HG03565 (cell line): Measurements from ENCODE around the gene FANCM.
"Not testable (repeated sequence)": the region's sequence is repeated elsewhere in the genome, so short reads cannot be mapped to it uniquely, and the experiment has no call there.

ENCODE experiments used
- ATAC-seq: cut with Tn5 transposase; IDR thresholded peaks from one replicate; pipeline ENCODE4 v1.9.1; 2021; ENCODE audit warnings: mild to moderate bottlenecking, moderate library complexity; ENCODE audit not compliant: unreplicated experiment

FANCM gene

DNA sequence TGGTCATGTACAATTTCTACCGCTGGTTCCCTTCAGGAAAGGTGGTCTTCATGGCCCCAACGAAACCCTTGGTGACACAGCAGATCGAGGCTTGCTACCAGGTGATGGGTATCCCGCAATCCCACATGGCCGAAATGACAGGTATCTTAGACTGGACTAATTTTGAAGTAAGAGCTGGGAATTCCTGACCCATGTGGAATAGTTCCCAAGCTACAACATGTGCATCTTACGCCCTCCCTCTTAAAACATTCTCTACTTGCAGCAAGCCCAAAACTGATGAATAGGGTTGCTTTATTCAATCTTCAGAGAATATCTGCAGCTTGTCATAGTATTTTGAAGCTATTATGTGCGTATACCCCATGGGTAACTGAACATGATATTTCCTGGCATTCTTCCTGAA is 669 bp downstream of the FANCM start:
- ATAC-seq: no peak

DNA sequence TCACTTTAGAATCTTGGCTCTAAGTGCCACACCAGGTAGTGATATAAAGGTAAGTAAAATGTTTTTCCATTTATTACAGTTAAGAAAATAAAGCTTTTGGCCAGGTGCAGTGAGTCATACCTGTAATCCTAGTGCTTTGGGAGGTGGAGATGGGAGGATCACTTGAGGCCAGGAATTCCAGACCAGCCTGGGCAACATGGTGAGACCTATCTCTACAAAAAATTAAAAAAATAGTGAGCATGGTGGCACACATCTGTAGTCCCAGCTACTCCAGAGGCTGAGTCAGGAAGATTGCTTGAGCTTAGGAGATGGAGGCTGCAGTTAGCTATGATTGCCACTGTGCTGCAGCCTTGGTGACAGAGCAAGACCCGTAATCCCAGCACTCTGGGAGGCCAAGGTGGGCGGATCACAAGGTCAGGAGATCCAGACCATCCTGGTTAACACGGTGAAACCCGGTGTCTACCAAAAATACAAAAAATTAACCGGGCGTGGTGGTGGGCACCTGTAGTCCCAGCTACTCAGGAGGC is 5.0 kb downstream of the FANCM start:
- no peak for ATAC-seq

DNA sequence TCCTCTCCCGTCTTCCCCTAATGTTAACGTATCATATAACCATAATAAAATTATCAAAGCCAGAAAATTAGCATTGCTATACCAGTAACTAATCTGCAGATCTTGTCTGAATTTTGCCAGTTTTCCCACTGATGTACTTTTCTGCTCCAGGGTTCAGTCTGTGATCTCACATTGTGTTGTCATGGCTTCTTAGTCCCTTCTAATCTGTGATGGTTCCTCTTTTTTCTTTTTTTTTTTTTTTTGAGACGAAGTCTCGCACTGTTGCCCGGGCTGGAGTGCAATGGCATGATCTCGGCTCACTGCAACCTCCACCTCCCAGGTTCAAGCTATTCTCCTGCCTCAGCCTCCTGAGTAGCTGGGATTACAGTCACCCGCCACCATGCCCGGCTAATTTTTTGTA is 6.4 kb downstream of the FANCM start:
- ATAC-seq: not testable (repeated sequence)

DNA sequence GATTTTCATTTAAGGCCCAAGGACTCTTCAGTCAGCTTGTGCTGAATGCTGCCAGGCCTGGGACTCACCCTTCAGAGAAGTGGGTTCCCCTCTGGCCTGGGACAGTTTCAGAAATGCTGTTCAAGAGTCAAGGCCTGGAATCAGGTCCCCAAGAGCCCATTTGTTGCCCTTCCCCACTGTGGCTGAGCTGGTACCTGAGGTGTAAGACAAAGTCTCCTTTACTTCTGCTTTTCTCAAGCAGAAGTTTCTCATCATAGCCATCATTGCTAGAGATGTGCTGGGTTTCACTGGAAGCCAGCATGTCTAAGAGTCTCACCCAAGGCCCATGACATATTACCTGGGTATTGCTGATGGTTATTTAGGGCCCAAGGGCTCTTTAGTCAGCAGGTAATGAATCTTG is 8.9 kb downstream of the FANCM start:
- peak; percentile 68 for ATAC-seq

DNA sequence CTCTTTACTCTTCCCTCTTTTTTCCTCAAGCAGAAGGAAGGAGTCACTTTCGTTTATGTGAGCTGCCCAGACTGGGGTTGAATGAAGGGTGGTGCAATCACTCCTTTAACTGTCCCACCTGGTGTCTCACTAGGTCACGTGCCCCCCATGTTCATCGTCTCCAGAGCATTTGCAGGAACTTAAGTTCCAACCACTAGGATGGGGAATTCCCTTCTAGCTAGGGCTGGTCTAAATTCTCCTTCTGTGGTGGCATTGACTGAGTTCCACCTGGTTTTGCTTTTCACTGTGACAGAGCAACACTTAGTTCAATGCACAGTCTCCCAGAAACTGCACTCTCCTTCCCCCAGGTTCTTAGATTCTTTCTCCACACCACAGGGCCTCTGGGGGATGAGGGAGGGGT is 9.5 kb downstream of the FANCM start:
- ATAC-seq: peak; percentile 48

DNA sequence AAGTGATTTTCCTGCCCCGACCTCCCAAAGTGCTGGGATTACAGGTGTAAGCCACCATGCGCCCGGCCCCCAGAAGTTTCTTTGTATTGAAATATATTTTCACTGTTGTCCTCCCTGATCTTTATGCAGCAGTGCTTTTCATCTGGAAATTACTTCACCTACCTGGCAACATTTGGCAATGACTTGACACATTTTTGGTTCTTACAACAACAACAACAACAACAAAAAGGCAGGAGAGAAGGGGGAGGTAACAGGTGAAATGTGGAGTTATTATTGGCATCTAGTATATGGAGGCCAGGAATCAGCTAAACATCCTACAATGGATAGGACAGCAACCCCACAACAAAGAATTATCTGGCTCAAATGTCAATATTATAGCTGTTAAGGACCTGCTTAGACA is 13.9 kb downstream of the FANCM start:
- no peak for ATAC-seq

DNA sequence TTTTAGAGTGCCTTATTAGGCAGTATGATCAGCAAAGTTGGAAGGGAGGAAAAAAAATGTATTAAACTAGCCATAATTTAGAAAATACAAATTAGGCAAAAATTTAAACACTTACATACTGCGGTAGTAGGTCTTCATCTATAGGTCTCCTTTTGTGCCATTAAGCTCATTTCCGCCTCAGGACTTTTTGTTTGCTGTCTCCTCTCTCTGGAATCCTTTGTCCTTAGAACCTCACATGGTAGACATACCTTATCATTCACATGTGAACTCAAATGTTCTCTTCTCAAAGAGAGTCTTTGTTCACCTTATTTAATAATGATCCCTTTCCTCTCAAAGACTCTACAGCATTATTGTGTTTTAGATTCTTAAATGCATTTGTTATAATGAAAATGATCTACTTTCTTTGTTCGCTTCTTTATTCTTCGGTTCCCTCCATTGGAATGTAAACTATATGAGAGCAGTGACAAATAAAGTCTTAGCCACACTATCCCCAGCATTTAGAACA is 14.7 kb downstream of the FANCM start:
- ATAC-seq: no peak

DNA sequence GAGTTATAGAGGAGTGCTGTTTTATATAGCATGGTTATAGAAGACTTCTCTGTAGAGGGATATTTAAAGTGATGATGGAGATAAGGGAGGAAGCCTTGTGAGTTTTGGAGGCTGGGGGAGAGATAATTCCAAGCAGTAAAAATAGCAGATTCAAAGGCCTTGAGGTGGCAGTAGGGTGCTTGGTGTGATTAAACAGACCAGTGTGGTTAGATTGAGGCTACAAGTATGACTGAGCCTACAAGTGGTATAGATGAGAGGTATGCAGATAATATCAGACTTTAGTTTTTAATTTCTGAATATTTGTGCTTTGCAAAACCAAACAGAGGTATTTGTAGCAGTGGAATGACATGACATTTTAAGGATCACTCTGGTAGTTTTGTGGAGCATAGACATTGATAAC is 20.3 kb downstream of the FANCM start:
- peak; percentile 85 for ATAC-seq

DNA sequence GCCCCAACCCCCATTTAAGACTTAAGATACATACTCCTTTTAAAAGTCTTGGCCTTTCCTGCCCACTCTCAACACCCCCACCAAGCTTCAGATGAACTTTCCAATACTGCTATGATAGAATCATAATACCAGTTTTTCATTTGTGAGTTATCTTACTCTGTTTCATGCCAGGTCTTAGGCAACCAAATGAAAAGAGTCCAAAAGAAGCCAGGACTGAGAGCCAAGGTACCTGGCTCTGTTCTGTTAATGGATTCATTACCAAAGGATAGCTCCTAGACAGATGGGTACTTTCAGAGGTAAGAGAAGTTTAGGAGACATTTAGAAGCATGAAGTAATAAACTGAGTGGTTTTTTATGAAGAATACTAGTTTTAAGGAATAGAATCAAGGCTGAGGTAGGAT is 34.2 kb downstream of the FANCM start:
- no peak for ATAC-seq

DNA sequence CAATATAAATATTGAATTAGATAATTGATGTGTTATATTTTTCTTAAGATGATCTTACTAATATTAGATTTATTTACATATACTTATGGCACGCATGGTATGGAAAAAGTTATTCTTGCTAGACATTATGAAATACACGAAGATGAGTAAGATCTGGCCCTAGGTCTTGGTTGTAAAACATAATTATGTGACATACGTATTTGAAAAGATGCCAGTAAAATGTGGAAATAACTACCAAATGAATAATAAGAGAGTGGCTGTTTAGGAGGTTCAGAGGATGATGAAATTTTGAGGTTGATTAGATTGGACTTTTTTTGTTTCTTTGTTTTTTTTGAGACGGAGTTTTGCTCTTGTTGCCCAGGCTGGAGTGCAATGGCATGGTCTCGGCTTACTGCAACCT is 41.3 kb downstream of the FANCM start:
- no peak for ATAC-seq

DNA sequence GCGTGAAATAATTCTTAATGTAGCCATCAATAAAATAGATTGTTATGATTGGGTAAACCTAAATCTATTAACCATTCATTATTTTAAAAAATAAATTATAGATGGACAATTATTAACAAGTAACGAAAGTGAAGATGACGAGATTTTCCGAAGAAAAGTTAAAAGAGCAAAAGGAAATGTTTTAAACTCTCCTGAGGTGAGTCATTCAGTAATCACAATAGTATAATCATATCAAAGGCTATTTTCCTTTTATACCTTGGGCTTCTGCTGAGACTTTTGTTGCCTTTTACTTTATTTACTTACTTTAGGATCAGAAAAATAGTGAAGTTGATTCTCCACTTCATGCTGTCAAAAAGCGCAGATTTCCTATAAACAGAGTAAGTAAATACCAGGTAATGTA is 45.6 kb downstream of the FANCM start:
- no peak for ATAC-seq

DNA sequence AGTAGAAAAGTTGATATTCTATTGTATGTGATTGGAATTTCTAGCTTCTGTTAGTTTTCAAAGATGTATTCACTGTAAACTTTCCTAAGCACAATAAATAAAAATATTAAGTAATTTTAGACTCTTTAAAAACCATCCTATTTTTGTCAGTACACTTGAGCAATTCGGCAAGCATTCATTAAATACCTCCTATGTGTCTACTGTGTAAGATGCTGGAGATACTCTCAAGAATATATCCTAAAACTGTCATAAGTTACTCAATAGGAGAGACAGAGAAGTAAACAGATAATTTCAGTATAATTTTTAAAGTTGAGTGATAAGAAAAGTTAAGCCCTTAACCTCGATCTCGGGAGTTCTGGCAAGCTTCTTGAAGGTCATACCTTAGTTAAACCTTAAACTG is 46.1 kb downstream of the FANCM start:
- no peak for ATAC-seq

DNA sequence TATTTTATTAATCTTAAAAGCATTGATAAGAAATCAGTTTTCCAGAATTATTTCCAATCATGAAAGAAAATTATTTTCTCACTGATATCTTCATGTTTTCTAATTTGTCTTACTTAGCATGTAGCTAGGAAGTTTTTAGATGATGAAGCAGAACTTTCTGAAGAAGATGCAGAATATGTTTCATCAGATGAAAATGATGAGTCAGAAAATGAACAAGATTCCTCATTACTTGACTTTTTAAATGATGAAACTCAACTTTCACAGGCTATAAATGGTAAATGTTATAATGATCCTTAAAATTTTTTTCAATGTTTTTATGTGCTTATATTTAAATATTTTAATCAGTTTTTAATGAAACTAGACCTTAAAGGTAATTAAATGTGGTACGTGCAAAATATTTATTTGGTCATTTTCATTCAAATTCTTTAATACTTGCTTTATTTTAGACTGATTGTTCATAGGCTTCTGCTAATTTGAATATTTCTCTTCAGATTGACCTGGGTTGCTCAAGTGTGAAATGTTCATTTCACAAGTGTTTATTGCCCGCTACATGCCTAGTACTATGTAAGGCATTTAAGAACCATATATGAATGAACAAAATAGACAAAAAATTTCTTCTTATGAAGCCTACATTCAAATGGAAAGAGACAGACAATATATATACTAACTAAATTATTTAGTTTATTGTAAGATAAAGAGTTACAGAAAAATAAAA is 49.5 kb downstream of the FANCM start:
- ATAC-seq: peak; percentile 43

DNA sequence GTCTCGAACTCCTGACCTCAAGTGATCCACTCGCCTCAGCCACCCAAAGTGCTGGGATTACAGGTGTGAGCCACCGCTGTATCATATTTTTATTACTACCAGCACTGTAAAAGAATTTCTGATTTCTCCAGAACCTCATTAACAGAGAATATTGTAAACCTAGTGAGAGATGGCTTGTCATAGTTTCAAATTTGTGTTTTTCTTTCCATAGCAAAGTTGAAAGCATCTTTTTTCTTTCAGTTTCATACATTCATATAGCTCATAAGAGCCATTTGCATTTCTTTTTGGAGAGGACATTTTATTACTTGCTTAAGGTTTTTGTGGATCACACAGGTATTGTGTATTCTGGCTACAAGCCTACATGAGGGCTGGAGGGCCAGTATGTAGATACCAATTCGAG is 59.2 kb downstream of the FANCM start:
- no peak for ATAC-seq

DNA sequence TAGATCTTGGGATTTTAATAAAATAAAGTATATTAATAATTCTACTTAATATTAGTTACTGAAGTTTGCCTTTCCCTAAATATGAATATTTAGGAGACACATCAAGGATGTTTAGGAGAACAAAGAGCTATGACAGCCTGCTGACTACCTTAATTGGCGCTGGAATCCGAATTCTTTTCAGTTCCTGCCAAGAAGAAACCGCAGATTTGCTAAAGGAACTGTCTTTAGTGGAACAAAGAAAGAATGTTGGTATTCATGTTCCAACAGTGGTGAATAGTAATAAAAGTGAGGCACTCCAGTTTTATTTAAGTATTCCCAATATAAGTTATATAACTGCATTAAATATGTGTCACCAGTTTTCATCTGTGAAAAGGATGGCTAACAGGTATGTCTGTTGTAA is 62.8 kb downstream of the FANCM start:
- no peak for ATAC-seq

DNA sequence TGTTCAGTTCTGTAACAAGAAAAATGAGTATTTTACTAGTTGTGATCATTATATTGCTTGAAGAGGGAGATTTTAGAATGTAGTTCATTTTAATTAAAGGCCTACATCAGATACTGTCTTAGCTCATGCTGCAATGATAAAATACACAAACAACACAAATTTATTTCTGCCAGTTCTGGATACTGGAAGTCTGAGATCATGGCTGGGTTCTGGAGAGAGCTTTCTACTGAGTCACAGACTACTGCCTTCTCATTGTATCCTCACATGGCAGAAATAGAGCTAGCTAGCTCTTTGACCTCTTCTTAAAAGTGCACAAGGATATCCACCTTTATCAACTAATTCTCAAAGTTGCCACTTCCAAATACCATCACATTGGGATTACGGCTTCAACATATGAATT is 63.5 kb downstream of the FANCM start:
- ATAC-seq: no peak

DNA sequence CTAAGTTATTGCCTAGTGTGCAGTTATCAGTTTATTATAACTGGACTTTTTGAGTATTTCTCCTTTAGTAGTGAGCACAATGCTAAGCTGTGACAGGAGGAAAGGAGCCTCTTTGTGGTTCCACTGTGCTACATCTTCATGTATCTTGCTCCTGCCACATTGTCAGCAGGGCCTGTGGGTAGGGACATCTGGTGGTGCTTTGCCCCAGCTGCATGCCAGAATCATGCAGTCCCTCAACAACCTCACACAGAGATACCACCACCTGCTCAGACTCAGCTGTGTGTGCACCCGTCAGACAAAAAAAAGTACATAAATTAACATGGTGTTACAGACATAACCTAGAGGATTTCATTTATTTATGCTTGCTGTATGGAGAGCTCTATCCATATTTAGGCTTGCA is 66.2 kb downstream of the FANCM start:
- peak; percentile 86 for ATAC-seq

DNA sequence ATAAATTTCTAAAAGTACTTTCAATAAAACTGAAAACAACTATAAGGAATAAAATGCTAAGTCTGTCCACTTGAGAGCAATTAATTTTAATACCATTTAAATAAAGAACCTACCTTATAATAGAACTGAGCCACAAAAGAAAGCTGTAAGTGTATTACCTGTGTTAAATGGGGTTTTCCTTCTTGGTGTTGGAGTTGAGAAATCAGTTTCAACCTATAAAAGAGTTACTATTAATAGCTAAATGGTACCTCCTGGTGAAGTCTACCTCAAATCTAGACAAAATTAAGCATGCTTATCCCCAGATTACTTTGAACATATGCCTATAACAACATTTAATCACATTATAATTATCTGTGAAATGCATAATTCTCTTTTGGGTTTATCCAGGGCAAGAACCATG is 68.5 kb downstream of the FANCM start:
- no peak for ATAC-seq

DNA sequence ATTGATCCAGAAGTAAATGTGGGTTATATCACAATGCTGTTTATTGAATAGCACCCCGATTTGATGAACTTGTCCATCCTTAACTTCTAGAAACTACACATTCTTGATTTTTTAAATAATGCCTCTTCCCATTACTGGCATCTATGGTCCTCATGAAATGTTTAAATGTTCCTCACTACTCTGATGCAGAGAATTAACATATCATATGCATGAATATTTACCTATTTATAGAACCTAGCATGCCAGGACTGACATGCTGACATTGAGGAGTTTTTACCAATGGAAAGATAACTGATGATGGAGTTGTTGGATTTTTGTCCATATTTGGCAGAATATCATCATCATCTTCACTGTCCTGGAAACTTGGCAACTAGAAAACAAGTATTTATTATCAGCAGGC is 74.4 kb downstream of the FANCM start:
- no peak for ATAC-seq

DNA sequence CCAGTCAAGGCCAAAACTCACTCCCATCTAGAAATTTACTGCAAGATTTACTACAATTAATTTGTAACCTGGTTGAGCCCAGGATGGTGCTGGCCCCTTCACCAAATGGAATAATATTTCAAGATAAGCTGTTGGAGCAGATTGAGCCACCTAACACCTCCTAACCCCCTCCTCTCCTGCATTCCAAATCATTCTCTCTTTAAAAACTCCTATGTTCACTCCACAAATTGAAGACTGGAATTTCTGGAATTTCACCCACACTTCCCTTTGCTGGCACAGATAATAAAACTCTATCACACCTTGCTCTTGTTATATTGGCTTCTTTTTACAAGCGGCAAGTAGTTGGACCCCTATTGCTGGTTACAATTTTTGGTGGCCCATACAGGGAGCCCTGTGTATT is 75.6 kb downstream of the FANCM start:
- ATAC-seq: no peak

DNA sequence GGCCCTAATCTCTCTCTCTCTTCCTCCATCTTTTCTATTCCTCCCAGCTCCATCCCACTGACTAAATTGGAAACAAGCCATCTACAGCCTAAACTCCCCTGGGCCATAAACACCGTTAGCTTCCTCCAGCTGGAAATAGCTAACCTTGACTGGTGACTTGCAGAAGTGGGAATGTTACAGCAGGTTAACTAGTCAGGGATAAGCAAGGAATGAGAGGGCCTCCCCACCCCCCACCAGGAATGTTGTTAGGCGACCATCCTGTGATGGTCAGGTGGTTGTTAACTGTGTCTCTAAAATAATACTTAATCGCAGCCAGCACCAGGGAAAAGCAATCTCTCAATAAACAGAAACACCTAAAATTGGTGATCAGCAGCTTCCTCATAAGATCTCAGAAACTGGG is 76.5 kb downstream of the FANCM start:
- ATAC-seq: no peak

DNA sequence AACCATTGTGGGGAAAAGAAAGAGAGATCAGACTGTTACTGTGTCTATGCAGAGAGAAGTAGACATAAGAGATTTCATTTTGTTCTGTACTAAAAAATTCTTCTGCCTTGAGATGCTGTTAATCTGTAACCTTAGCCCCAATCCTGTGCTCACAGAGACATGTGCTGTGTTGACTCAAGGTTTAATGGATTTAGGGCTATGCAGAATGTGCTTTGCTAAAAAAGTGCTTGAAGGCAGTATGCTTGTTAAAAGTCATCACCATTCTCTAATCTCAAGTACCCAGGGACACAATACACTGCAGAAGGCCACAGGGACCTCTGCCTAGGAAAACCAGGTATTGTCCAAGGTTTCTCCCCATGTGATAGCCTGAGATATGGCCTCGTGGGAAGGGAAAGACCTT is 78.0 kb downstream of the FANCM start:
- not testable (repeated sequence) for ATAC-seq

DNA sequence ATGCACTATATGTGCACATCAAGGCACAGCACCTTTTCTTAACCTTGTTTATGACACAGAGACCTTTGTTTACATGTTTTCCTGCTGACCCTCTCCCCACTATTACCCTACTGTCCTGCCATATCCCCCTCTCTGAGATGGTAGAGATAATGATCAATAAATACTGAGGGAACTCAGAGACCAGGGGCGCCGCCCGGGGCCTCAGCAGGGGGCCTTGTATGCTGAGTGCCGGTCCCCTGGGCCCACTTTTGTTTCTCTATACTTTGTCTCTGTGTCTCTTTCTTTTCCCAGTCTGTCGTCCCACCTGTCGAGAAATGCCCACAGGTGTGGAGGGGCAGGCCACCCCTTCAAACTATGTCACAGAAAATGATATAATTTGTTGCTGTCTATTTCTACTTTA is 78.6 kb downstream of the FANCM start:
- ATAC-seq: not testable (repeated sequence)
